ENCODE results near the gene CRY2.

Gene CRY2

DNA sequence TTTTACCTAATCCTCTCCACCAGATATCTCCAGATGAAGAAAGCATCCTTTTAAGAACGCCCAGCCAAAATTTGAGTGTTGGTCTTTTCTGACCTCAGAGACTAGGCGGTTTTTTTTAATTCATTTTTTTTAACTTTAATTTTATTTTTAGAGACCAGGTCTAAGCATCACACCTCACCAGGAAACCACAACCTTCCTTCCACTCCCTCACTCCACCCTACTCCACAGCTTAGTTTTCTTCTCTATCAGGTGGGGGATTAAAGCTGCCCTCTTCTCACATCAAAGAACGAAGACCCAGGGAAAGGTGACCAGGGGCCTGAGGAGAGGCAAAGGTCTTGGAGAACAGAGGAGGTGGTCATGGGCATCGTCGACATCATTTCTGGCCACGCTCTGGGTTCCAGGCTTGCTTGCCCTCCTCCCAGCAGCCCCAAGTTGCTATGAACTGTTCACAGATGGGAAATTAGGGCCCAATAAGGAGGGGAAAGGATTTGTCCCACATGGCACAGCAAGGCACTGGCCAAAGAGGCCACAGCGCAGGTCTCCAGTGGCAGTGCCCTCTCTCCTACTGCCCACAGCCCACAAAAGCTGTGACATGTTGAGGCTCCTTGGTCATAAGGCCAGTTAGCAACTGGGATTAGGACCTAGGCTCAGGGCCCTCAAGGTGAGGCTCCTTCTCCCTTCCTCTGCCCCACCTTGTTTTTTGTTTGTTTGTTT, 71.8 kb downstream of the CRY2 start:
- DNase-seq = no peak

DNA sequence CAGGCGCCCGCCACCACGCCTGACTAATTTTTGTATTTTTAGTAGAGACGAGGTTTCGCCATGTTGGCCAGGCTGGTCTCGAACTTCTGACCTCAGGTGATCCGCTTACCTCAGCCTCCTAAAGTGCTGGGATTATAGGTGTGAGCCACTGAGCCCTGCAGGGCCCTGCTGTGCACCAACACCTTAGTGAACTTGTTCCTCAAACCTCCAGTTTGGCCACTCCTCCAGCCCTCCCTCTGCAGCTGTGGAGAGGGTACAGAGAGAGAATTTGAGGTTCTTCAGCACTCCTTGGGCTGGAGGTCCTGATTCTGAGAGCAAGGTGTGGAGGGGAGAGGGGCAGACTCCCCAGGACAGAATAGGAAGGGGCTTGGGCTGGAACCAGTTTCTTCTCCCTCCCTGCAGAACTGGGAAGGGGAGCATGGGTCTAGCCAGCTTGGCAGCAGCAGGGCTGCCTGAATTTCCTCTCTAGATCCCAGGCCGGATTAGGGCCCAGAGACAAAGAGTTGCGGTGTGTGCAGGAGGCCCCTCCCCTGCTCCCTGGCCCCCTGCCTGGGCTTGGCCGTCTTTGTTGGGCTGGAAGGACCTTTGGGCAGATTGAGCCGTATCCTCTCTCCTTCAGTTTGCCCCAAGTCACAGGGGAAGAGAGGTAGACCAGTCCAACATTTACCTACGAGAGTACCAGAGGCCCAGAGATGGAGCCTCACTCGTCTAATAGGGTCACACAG, 72.7 kb downstream of the CRY2 start:
- no peak for DNase-seq

DNA sequence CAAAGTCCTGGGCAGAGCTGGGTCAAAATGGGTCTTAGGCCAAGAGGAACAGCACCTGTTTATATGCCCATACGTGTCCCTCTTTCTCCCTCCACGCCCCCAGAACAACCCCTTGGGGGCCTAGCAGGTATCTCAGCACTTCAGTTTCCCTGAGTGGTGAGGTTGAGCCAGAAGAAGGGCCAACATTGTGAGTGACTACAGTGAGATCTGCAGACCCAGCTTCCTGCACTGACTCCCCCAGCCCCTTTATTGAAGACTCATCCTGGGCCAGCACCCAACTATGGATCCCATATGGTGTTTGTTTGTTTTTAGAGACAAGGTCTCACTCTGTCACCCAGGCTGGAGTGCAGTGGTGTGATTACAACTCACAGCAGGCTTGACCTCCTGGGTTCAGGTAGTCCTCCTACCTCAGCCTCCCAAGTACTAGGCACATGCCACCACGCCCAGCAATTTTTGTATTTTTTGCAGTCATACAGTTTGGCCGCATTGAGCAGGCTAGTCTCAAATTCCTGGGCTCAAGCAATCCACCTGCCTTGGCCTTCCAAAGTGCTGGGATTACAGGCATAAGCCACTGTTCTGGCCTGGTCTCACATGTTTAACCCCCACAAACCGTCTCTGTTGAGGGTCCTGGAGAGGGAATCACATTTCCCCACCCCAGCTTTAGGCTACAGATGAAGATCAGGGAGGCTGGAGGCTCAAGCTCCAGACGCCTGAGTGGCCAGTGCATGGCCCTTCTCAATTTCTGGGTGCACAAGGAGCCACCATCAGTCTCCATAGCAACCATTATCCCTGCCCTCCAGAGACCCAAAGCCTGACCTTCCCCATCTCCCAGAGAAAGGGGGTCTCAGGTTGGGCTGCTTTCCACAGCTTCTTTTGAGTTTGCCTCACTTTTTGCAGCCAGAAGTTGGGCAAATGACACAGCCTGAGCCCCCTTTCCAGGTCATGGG, 73.5 kb downstream of the CRY2 start:
- DNase-seq = no peak

DNA sequence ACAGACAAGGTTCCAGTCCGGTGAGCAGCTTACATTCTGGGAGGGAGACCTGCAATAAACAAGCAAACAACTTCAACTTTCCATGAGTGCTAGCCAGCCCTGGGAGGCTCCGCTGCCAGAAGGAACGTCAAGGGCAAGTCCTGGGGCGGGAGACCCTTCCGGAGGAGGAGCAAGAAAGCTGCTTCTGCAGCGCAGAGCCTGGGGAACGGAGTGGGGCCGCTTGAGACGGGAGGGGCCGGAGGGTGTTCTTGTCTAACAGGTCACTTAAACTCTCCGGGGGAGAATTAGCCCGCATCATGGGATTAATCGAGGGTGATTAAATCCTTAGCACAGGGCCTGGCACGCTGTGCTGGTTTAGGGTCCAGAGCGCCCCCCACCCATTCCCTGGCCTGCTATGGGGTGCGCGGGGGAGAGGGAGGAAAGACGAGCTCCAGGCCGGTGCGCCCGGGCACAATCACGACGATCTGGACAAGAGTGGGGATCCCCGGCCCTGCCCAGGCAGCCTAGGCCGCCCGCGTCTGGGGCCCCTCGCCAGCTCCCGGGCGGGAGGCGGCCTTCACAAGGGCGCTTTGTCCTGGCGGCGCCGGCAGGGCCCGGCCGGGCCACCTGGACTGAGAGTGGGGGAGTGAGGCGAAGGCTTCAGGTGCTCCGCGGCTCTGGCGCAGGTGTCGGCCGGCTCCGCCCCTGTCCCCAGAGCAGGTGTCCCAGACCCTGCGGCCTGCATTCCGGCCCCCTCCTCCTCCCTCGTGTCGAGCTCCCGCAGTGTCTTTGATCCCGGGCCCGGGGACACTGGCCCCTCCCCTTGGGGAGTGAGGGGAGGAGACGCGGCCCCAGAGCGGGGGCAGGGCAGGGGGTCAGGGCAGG, 74.5 kb downstream of the CRY2 start:
- no peak for DNase-seq

DNA sequence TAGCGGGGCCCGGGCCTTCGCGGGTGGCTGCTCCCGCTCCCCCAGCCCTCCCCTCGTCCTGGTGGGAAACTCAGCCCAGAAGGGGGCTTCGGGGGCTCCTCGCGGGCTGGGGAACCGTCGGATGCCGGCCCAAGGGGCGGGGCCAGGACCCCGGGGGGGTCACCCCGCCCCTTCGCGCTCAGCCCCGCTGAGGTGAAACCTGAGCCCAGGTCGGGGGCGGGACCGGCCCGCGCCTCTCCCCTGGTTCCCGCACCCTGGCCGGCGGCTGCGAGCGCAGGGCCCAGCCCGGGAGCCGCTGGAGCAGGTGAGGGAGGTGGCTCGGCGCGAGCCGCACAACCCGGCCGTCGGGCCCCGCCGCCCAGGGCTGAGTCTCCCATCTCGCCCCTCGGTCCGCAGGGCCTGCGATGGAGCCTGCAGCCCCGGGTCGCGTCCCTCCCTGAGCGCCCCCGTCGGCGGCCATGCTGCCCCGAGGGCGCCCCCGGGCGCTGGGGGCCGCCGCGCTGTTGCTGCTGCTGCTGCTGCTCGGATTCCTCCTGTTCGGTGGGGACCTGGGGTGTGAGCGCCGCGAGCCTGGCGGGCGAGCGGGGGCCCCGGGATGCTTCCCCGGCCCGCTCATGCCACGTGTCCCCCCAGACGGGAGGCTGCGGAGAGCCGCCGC, 75.3 kb downstream of the CRY2 start, which contains the start of gene LARGE2:
Gene LARGE2, plus strand, starts transcription at position 232 of the 658 bp plus-strand sequence. Its CDS starts 227 bp downstream, at position 459.
- no peak for DNase-seq

DNA sequence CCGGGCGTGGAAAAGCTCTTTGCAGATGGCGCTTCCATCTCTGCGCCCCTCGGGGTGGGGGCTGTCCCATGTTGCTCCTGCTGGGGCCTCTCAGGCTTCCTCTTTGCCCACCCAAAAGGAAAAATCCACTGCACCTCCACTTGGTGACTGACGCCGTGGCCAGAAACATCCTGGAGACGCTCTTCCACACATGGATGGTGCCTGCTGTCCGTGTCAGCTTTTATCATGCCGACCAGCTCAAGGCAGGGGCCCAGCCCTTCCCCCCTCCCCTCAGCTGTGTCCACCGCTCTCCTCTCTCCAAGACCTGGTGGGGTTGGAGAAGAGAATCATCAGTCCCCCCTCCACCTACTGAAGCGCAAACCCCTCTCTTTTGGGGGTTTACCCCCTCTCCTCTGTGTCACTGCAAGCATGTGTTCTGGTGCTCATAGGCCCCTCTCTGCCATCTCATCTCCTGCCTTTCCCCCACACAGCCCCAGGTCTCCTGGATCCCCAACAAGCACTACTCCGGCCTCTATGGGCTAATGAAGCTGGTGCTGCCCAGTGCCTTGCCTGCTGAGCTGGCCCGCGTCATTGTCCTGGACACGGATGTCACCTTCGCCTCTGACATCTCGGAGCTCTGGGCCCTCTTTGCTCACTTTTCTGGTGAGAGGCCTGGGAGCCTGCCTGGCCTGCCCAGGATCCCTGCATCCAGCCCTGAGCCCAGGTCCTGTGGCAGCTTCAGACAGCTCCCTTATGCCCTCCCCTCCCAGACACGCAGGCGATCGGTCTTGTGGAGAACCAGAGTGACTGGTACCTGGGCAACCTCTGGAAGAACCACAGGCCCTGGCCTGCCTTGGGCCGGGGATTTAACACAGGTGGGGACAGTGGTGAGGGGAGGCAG, 77.0 kb downstream of the CRY2 start:
- DNase-seq = no peak

DNA sequence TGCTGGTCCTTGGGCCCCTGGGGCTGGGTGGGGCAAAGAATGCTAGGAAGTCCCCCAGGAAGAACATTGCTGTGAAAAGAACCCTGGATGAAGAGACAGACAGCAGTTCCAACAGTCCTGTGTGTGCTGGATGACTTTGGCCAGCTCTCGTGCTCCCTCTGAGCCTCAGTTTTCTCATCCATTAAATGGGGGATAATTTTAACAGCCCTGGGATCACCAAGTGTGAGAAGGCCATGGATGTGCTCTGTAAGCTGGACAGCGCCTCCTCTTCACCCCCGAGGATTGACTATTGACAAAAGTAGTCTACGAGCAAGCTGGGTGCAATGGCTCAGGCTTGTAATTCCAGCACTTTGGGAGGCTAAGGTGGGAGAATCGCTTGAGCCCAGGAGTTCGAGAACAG, 77.7 kb downstream of the CRY2 start:
- no peak for DNase-seq

DNA sequence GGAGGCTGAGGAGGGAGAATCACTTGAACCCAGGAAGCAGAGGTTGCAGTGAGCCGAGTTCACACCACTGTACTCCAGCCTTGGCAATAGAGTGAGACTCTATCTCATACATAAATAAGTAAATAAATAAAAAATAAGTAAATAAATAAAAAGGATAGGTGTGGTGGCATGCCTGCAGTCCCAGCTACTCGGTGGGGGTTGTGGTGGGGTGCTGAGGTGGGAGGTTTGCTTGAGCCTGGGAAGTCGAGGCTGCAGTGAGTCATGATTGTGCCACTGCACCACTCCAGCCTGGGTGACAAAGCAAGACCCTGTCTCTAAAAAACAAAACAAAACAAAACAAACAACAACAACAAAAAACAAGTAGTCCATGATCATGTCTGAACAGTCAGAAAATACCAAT, 78.3 kb downstream of the CRY2 start:
- no peak for DNase-seq

DNA sequence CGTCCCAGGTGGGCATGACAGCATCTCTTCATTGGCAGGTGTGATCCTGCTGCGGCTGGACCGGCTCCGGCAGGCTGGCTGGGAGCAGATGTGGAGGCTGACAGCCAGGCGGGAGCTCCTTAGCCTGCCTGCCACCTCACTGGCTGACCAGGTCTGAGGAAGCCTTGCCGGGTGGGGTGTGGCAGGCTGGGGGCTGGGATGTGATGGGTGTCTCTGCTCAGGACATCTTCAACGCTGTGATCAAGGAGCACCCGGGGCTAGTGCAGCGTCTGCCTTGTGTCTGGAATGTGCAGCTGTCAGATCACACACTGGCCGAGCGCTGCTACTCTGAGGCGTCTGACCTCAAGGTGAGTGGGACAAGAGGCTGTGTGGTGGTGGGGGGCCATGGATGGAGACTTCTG, 78.7 kb downstream of the CRY2 start:
- no peak for DNase-seq

DNA sequence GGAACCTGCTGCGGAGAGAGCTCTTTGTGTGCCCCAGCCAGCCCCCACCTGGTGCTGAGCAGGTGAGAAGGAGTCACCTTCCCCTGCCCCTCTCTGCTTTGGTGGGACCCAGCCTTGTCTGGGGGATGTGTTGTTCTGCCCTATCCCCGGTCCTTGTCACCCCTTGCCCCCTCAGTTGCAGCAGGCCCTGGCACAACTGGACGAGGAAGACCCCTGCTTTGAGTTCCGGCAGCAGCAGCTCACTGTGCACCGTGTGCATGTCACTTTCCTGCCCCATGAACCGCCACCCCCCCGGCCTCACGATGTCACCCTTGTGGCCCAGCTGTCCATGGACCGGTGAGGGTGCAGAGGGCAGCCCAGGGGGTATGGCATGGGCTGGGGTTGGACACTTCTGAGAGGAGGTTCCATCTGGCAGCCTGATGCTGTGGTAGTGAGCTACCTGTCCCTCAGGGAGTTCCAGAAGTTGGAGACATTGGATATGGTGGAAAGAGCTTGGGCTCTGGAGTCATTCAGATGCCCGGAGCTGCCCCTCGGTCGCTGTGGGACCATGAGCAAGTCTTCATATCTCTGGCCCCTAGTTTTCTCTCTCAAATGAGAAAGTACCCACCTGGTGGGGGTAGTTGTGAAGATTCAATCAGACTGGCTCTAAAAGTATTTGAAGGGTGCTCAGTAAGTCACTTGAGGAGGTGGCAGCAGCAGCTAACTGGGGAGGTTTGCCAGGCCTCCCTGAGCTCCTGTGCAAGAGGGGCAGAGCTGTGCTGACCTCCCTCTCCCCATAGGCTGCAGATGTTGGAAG, 79.5 kb downstream of the CRY2 start:
- DNase-seq = no peak

DNA sequence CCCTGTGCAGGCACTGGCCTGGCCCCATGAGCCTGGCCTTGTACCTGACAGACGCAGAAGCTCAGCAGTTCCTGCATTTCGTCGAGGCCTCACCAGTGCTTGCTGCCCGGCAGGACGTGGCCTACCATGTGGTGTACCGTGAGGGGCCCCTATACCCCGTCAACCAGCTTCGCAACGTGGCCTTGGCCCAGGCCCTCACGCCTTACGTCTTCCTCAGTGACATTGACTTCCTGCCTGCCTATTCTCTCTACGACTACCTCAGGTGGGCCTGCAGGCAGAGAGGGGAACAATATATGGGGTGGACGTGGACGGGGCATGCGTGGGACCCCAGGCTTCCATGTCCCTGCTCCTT, 80.0 kb downstream of the CRY2 start:
- DNase-seq = no peak

DNA sequence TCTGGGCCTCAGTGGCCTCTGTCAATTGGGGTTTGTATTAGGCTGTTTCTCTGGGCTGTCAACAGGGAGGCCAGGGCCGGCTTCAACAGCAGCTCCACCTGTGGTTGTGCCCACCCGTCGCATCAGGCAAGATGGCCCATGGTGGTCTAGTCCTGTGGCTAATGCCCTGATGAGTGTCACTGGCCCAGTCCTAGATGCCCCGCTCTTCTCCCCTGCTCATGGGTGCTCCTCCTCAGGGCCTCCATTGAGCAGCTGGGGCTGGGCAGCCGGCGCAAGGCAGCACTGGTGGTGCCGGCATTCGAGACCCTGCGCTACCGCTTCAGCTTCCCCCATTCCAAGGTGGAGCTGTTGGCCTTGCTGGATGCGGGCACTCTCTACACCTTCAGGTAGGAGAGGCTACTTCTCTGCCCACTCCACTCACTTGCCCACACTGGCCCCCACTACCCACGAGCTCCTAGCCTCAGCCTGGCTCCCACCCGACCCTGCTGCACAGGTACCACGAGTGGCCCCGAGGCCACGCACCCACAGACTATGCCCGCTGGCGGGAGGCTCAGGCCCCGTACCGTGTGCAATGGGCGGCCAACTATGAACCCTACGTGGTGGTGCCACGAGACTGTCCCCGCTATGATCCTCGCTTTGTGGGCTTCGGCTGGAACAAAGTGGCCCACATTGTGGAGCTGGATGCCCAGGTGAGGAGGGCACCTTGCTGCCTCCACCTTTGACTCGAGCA, 80.6 kb downstream of the CRY2 start:
- DNase-seq = no peak

DNA sequence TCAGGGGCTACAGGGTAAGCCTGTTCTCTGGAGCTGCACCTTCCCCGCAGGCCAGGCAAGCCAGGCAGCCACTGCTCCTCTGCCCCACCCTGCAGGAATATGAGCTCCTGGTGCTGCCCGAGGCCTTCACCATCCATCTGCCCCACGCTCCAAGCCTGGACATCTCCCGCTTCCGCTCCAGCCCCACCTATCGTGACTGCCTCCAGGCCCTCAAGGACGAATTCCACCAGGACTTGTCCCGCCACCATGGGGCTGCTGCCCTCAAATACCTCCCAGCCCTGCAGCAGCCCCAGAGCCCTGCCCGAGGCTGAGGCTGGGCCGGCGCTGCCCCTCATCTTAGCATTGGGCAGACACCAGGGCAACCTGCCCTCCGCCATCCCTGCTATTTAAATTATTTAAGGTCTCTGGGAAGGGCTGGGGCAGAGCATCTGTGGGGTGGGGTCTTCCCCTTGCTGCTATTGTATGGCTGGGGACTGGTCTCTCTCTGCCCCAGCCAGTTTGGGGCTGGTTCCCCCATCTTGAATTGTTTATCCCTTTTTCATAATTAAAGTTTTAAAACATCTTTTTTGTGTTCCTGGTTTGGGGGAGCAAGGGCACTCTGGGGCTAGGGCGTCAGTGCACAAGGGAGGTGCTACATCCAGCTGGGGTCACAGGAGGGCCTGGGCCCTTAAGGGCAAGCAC, 81.4 kb downstream of the CRY2 start:
- DNase-seq = no peak

DNA sequence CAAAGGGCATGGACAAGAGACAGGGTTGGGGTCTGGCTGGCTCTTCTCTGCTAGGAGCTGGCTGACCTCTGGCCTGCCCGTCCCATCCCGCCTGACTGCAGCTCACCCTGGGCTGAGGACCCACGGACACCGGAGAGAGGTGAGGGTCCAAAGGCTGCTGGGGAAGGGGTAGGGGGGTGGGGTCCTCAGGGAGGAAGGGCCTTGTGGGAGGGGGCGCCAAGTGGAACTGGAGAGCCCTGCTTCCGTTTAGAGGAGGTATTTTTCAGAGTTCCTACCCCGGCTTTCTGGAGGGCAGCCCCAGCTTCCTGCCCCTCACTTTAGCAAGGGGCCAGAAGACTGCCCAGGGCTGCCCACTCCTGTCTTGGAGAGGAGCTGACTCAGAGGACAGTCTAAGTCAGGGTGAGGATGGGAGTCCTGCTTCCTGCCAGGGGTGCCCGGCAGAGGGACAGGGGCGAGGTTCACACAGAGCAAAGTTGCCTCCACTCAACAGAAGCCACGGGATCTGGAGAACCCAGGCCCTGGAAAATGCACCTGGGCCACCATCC, 82.3 kb downstream of the CRY2 start:
- DNase-seq = no peak

DNA sequence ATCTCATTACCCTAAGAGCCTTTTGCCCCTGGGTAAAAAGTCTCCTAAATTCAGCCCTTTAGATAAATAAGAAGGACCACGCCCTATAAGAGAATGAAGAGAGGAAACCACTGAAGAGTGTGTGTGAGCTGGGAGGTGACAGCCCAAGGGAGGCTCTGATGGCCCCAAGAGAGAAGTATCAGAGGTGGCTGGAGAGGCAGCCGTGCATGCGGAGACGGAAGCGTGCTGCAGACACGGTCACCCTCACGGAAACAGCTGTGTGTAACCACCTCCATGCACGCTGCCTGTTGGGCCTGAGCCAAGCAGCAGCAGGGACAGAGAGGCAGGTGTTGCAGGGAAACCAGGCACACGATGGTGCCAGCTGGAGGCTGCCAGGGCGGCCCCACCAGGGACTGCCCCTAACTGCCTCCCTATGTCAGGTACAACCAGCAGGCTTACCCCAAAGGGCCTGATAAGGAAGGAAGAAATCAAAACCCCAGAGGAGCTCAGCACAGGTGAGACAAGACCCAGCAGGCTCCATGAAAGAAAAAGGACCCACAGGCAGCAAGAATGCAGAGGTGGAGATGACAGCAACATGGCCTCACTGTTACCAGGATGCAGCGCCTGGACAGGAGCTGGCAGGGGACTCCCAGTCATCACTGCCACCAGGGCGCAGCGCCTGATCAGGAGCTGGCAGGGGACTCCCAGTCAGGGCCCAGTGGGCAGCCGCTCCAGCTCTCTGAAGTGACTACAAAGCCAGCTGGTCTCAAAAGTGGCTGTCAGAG, 82.9 kb downstream of the CRY2 start:
- DNase-seq = no peak

DNA sequence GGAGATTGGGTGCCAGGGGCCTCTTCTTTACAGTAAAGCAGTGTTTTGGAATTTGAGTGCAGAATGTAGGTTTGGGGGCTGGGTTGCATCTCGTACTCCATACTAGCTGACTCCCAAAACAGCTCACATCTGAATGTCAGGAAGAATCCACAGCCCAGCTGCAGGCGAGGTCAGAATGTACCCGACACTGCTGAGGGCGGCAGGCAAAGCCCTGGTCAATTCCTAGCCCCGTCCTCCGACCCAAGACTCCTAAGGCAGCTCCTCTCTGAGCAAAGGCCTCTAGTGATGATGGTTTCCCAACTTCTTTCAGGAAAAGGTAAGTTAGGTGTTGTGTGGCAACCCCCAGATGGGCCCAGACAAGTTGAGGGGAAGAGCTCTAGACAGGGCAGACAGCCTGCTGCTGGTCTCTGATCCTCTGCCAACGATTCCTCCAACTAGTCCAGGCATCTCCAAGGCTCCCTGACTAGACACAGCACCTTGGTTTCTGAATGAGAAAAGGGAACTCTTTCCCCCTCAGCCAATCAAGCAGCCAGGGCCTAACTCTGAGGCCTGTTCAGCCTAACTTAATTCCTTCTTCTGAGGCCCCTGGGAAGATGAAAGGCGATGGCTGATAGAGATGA, 83.8 kb downstream of the CRY2 start:
- no peak for DNase-seq

DNA sequence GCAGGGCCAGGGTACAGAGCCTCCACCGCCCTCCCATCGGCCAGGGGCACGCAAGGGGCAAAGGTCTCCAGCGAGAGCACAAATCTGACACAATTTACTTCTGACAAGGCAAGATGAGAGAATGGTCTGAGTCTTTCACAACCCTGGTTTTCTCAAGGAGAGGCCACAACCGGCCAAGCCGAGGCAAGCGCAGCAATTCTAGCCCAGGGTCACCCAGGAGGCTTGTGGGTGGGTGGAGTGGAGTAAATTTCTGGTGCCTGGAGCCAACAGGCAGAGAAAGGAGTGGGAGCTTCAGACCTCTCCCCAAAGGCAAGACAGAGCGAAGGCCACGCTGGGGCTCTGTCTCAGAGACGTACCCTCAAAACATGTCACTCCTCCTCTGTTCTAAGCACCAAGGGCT, 84.5 kb downstream of the CRY2 start:
- no peak for DNase-seq
